ENCODE data around the gene SYT1.

SYT1 gene

DNA sequence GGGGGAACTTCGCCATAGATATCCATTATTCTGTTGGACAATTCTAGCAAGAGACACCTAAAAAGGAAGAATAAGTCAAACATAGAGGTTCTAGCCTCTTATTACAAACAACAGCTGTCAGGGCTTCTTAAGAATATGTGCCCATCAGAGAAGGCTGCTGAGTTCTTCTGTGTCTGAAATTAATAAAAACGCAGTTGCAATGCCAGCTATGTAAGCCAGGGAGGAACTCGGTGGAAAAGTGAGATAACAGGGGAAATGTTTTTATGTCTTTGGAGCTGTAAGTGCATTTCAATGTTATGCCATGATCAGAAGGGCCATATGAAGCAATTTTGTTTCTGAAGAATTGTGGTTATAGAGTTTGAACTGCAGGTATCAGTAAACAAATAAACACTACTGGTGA lies 95.0 kb downstream of the SYT1 start:
- DNase-seq (ENCODE audit: extremely low spot score): no peak
- CTCF ChIA-PET: interaction anchor here (1.0 to 1.4 kb wide), 6 partner anchors 8 to 62 kb away, joined by 3 to 4 read pairs (median 3); no protein-coding TSS in a partner anchor
- TF ChIP-seq, protein P1, sequence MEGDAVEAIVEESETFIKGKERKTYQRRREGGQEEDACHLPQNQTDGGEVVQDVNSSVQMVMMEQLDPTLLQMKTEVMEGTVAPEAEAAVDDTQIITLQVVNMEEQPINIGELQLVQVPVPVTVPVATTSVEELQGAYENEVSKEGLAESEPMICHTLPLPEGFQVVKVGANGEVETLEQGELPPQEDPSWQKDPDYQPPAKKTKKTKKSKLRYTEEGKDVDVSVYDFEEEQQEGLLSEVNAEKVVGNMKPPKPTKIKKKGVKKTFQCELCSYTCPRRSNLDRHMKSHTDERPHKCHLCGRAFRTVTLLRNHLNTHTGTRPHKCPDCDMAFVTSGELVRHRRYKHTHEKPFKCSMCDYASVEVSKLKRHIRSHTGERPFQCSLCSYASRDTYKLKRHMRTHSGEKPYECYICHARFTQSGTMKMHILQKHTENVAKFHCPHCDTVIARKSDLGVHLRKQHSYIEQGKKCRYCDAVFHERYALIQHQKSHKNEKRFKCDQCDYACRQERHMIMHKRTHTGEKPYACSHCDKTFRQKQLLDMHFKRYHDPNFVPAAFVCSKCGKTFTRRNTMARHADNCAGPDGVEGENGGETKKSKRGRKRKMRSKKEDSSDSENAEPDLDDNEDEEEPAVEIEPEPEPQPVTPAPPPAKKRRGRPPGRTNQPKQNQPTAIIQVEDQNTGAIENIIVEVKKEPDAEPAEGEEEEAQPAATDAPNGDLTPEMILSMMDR (IDR thresholded peaks at IDR 0.05; ENCODE audit: control extremely low read depth, extremely low read depth, low read depth, missing control alignments): no peak
- POLR2A ChIA-PET: no interaction called here

DNA sequence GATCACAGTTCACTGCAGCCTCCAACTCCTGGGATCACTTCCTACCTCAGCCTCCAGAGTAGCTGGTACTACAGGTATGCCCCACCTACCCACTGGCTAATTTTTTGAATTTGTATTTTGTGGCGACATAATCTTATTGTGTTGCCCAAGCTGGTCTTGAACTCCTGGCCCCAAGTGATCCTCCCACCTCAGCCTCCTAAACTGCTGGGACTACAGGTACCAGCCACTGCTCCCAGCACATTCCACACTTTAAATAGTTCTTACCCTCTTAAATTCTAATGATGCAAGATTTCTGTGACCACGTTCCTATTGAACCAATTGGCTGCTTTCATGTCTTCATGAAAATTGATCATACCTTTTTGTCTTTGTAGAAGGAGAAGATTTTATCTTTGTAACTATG lies 96.6 kb downstream of the SYT1 start:
- ChIA-PET CTCF (interaction anchor here (2.5 kb wide), 1 partner anchor 10 kb away, joined by 7 read pairs; no protein-coding TSS in a partner anchor), POLR2A (no interaction called here)
- DNase-seq (ENCODE audit: extremely low spot score): no peak

DNA sequence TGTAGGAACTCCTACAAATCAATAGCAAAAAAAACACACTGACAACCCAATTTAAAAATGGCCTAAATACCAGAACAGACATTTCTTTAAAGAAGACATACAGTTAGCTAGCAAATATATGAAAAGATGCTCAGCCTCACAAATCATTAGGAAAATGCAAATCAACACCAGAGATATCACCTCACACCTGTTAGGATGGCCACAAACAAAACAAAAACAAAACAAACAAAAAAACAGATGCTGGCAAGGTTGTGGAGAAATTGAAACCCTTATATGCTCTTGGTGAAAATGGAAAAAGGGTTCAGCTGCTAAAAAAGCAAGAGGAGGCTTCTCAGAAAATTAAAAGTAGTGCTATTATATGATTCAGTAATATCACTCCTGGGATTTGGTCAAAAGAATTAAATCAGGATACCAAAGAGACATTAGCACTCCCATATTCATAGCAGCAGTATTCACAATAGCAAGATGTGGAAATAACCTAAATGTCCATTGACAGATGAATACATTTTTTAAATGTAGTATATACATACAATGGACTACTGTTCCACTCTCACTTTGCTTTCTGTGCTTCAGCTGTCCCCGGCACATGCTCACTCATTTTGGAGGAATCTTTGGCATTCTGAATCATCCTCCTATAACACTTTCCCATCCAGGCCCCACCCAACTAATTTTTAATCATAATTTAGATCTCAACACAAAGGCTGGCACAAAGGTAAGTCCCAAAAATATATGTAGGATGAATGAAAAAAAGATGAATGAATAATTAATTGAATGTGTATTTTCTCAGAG lies 99.1 kb downstream of the SYT1 start:
- ChIA-PET CTCF (interaction anchor here (0.9 kb wide), 1 partner anchor 23 kb away, joined by 3 read pairs; no protein-coding TSS in a partner anchor), POLR2A (no interaction called here)
- TF ChIP-seq, protein P1 (IDR thresholded peaks at IDR 0.05; ENCODE audit: control extremely low read depth, extremely low read depth, low read depth, missing control alignments): no peak
- no peak for DNase-seq (ENCODE audit: extremely low spot score)

More for the DNA sequence above, 96.6 kb downstream of the SYT1 start:
- TF ChIP-seq, protein P1 (IDR thresholded peaks at IDR 0.05; ENCODE audit: control extremely low read depth, extremely low read depth, low read depth, missing control alignments): no peak

DNA sequence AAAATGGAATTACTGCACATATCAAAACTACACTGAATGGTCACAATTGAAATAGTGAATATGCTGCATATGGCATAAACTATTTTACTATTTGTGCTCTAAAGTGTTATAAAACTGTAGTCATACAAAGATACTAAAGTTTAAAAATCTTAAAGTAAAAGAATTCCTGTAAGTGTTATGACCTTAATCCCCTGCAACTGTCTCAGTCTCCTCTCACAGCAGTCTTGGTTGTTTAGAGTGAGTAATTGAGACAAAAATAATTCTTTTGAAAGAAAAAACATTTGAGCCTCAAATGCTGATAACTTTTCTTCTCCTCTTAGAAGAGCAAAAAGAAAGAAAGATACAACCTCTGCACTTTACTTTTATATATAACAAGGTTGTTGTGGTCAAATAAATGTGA lies 99.9 kb downstream of the SYT1 start:
- POLR2A ChIA-PET: no interaction called here
- DNase-seq (ENCODE audit: extremely low spot score): no peak
- CTCF ChIA-PET: no interaction called here
- TF ChIP-seq, protein P1 (IDR thresholded peaks at IDR 0.05; ENCODE audit: control extremely low read depth, extremely low read depth, low read depth, missing control alignments): no peak

DNA sequence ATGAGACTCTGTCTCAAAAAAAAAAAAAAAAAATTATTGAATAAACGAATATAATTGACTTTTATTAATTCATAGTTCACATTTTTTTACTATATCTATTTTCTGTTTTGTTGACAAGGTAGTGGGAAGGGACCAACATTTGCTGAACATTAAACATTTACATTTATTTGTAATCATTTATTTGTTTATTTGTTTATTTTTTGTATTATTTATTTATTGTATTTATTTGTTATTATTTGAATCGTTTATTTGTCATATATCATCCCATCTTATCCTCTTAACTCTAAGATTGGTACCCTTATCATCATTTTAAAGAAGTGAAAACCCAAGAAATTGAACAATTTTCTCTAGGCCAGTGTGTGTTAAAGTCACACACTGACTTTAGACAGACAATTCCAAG lies 101.5 kb downstream of the SYT1 start:
- ChIA-PET CTCF (no interaction called here), POLR2A (no interaction called here)
- TF ChIP-seq, protein P1 (IDR thresholded peaks at IDR 0.05; ENCODE audit: control extremely low read depth, extremely low read depth, low read depth, missing control alignments): no peak
- no peak for DNase-seq (ENCODE audit: extremely low spot score)

DNA sequence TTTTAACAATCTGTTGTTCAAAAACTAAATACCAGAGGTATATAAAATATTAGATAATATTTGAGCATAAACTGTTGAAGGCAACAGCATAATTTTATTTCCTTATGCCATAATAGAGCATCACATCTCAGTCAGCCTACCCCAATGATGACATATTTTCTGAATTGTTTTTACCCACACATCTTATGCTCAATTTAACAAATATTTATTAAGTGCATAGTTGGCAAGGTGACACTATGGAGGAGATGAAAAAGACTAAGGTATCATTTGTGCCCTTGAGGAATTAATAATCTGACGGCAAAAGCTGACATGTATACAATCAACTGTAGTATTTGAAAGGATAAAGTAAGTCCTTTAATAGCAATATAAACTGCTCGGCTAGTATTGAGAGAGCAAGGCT lies 102.4 kb downstream of the SYT1 start:
- CTCF ChIA-PET: interaction anchor here (1.1 kb wide), 1 partner anchor 8 kb away, joined by 3 read pairs; no protein-coding TSS in a partner anchor
- POLR2A ChIA-PET: no interaction called here
- DNase-seq (ENCODE audit: extremely low spot score): no peak
- TF ChIP-seq, protein P1 (IDR thresholded peaks at IDR 0.05; ENCODE audit: control extremely low read depth, extremely low read depth, low read depth, missing control alignments): no peak
